NOMO-1 treated with dmso at 0.1 percent for 144 hours (cell line): Measurements from ENCODE around the gene RSPO4.
A peak's percentile ranks its signal among the peaks of the same experiment; 100 is the strongest.
"Not testable (repeated sequence)": the region's sequence is repeated elsewhere in the genome, so short reads cannot be mapped to it uniquely, and the experiment has no call there.

Experiments used
- DNase-seq: peaks from one replicate; lab custom pipeline; 2025; ENCODE audit not compliant: unreplicated experiment; lab: John Stamatoyannopoulos, UW

RSPO4 gene

DNA sequence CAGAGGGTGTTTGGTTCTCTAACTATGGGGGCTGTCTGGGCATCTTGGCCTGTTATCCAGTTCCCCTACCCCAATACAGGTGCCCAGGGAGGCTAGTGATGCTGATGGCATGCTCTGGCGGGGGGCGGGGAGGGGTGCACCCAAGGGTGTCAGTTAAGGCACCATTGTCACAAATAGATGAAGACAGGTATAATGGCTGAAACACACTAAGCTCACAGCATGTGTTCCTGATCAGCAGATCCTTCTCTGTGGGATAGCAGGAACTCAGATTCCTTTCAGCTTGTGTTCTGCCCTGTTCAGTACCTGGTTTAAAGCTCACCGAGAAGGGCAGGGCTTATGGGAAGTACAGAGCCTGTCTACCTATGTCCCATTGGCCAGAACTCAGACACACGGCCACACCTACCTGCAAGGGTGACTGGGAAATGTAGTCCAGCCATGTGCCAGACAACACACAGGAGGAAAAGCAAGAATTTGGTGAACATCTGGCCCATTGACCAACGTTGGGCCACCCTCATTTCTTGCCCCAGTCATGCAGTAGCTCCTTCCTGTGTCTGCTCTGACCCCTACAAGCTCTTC, 3.4 kb upstream of the RSPO4 start:
- no peak for DNase-seq

- DNase-seq = no peak
Observed at GRCh38 chr20:1003920-1004697, 2.0 kb upstream of the RSPO4 start.

DNA sequence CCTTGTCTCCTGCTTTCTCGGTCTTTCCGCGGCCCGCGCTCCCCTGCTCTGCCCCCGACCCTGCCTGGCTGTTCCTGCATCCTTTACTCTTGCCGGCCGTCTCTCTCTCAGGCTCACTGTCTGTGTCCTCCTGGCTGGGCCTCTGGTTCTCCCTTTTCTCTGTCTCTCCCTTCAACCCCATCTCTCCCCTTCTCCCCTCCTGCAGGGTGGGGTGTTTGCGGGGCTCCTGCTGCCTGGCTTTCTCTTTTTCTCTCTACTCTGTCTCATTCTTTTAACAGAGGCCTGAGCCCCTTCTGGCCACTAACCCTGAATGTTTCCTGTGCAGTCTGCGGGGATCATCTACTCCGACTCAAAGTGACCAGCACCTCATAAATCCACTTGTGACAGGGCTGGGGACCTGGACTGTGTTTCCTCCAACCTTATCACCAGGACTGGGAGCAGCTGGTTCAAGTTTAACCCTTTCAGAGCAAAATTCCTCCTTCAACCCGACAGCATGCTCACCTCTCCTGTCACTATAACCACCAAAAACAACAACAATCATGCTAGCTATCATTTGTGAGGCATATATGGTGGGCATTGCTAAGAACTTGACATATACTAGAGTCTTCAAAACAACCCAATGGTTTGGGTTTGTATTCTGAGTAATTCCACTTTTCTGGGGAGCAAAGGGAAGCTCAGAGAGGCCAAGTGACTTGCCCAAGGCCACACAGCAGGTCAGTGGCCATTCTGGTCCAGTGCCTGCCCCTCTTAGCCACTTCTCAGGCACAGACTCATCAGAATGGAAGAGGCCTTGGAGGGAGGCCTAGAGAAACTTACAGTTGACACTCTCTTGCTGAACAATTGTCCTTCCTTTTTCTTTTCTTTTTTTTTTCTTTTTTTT, 811 bp upstream of the RSPO4 start:
- no peak for DNase-seq

DNA sequence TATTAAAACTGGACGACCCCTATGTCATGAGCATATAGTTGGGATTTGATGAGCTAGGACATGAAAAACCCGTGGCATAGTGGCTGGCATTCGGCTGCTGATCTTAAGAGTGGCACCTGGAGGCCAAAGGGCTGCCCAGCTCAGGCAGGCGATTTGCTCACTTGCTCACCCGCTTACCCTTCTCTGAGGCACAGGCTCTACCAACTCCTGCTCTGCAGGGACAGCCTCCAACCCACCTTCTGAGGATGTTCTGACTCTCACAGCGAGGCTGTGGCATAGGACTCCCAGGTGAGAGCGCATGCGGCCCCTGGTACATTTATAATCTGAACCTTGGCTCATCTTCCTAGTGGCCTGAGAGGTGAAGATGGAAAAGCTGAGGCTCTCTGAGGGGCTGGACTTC, 995 bp downstream of the RSPO4 start:
- DNase-seq = no peak

DNA sequence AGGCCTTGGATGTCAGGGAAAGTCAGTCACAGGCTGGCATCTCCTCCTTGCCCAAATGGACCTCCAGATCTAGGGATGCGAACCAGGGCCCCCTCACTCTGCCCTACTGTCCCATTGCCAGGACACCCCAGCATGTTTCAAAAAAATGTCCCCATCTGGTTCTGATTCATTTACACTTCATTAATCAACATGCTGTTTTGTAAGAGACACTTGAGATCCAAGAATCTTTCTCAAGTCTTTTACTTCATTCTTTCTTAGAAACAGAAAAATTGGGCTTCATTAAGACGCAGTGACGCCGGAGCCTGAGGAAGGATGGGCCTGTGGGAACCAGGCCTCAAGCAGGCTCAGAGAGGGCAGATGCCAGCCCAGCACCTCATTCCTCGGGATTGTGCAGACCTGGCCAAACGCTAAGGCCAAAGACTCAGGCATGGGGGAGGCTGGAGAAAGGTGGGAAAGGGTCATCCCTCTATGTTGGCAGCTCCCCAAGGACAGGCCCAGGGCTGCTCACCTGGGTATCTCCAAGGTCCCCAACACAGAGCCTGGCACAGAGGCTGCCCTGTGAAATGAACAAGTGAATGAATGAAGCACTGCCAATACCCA, 3.8 kb downstream of the RSPO4 start:
- DNase-seq = no peak

DNA sequence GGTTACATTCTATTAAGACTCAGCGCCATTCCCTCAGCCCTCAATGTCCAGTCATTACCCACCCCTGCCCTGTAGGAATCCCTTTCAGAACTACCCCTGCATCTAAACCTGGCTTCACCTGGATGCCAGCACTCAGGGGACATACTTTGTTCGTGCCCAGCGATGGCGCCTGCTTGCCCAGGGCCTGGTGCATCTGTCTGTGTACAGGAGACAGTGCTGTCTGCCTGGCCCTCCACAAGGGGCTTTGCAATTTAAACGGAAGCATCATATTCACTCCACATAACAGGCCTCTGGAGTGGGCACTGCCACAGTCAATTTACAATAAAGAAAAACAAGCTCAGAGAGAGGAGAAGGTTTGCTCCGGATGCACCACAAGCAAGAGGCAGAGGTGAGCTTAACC, 4.6 kb downstream of the RSPO4 start:
- DNase-seq = no peak

DNA sequence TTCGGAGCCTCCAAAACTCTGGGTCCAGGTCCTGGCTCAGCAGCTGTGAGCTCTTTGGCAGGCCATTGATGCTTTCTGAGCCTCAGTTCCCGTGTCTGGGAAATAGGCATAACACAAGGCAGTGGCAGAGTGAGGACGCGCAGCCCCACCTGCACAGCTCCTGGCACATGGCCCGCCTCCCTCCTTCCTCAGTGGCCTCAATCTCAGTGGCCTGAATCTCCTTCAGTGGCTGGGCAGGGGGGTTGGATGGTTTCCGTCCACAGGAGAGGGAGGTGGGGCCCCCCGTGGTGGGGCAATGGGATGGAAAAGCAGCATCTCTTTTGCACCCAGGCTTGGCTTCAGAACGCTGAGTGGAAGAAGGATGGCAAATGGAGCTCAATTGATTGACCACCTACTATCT, 5.1 kb downstream of the RSPO4 start:
- no peak for DNase-seq

- DNase-seq = no peak
Observed at GRCh38 chr20:995170-995569, 6.9 kb downstream of the RSPO4 start.

GRCh38 chr20:992801-993535, 9.1 kb downstream of the RSPO4 start:
- DNase-seq = no peak

- no peak for DNase-seq
Observed at GRCh38 chr20:991850-992249, 10.3 kb downstream of the RSPO4 start.

GRCh38 chr20:990293-990959, 11.7 kb downstream of the RSPO4 start:
- DNase-seq = no peak

DNA sequence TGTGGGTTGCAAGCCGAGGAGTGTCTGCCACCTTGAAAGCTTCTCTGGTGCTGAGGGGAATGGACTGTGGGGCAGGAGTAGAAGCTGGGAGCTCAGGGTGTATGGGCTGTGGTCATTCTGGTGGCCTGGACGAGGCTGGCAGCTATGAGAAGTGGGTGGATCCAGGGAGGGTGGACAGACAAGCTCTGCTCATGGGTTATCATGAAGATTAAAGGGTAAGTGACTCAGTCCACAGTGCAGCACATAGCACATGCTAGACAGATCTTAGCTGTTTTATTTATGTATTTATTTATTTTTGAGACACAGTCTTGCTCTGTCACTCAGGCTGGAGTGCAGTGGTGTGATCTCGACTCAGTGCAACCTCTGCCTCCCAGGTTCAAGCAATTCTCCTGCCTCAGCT, 13.8 kb downstream of the RSPO4 start:
- DNase-seq = no peak

DNA sequence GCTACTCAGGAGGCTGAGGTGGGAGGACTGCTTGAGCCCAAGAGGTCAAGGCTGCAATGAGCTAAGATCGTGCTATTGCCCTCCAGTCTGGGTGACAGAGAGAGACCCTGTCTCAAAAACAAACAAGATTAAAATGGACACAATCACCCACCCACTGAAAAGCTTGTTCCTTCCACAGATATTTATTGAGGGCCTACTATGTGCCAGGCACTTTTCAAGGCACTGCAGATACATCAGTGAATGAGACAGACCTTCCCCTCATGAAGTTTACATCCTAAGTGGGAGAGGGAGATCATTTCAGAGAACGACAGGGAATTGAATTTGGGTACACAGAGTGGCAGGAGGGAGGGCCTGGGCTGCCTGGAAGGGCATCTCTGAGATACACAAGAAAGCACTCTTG, 14.4 kb downstream of the RSPO4 start:
- no peak for DNase-seq

- peak; percentile 39 for DNase-seq
Observed at GRCh38 chr20:986733-987355, 15.3 kb downstream of the RSPO4 start.

DNA sequence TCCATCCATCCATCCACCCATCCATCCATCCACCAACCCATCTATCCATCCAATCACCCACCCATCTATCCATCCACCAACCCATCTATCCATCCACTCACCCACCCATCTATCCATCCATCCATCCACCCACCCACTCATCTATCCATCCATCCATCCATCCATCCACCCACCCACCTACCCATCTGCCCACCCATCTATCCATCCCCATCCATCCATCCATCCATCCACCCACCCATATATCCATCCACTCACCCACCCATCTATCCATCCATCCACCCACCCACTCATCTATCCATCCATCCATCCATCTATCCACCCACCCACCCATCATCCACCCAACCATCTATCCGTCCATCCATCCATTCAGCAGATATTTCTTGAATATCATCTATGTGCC, 17.1 kb downstream of the RSPO4 start:
- not testable (repeated sequence) for DNase-seq

GRCh38 chr20:982754-983153, 19.4 kb downstream of the RSPO4 start:
- DNase-seq = no peak

- no peak for DNase-seq
Observed at GRCh38 chr20:977021-977420, 25.1 kb downstream of the RSPO4 start.

GRCh38 chr20:976033-976432, 26.1 kb downstream of the RSPO4 start:
- no peak for DNase-seq

- DNase-seq = peak; percentile 60
Observed at GRCh38 chr20:973785-974194, 28.3 kb downstream of the RSPO4 start.

- DNase-seq = no peak
Observed at GRCh38 chr20:972256-972655, 29.9 kb downstream of the RSPO4 start.
